ENCODE data around the gene EPHB2. TPM values are rescaled to one million over a fixed set of nuclear protein-coding genes. Genes with fewer than 3 reads are reported as not detected.

The EPHB2 gene
- total and polyA plus RNA-seq, 9 donors, result 10.7 to 31.7 (median 20.4) TPM

GRCh38 chr1:22733643-22734042 lies 23.0 kb downstream of the EPHB2 start:
- no peak overlapping the region for H3K4me3 ChIP-seq (ENCODE audit: low read length)
- no peaks in the 10 kb centered on the region for H3K27me3 ChIP-seq (ENCODE audit: control insufficient read depth, insufficient read depth, low read length)
- H3K27ac ChIP-seq (ENCODE audit: low read length), result no peak overlapping the region
- H3K36me3 ChIP-seq (ENCODE audit: control insufficient read depth, insufficient read depth, low read length), result no peaks in the 10 kb centered on the region
- peaks cover 39% of the 10 kb centered on the region for H3K4me1 ChIP-seq (ENCODE audit: control insufficient read depth, insufficient read depth, low read length)
- H3K9me3 ChIP-seq (replicated peaks; ENCODE audit: control insufficient read depth, low read depth, low read length), result no peaks in the 10 kb centered on the region
- WGBS (ENCODE audit: insufficient coverage), result 97% methylated on average over 7 of the region's 8 CpGs
- no peak for DNase-seq

GRCh38 chr1:22736501-22737080 lies 26.0 kb downstream of the EPHB2 start:
- H3K4me1 ChIP-seq (ENCODE audit: control insufficient read depth, insufficient read depth, low read length), result peaks cover 28% of the 10 kb centered on the region
- WGBS (ENCODE audit: insufficient coverage), result 40% methylated on average over 19 of the region's 23 CpGs
- no peak overlapping the region for H3K27ac ChIP-seq (ENCODE audit: low read length)
- H3K36me3 ChIP-seq (ENCODE audit: control insufficient read depth, insufficient read depth, low read length), result no peaks in the 10 kb centered on the region
- H3K9me3 ChIP-seq (replicated peaks; ENCODE audit: control insufficient read depth, low read depth, low read length), result no peaks in the 10 kb centered on the region
- H3K4me3 ChIP-seq (ENCODE audit: low read length), result no peak overlapping the region
- no peak for DNase-seq
- no peaks in the 10 kb centered on the region for H3K27me3 ChIP-seq (ENCODE audit: control insufficient read depth, insufficient read depth, low read length)

- H3K36me3 ChIP-seq (ENCODE audit: control insufficient read depth, insufficient read depth, low read length), result no peaks in the 10 kb centered on the region
Measured at GRCh38 chr1:22737374-22738068, 26.9 kb downstream of the EPHB2 start.

GRCh38 chr1:22738069-22738435 lies 27.4 kb downstream of the EPHB2 start:
- WGBS (ENCODE audit: insufficient coverage), result no CpG with 5 or more reads among the region's 1 CpG
- Histone ChIP-seq H3K27me3 (ENCODE audit: control insufficient read depth, insufficient read depth, low read length) (no peaks in the 10 kb centered on the region), H3K4me3 (ENCODE audit: low read length) (no peak overlapping the region), H3K9me3 (replicated peaks; ENCODE audit: control insufficient read depth, low read depth, low read length) (no peaks in the 10 kb centered on the region), H3K36me3 (ENCODE audit: control insufficient read depth, insufficient read depth, low read length) (no peaks in the 10 kb centered on the region), H3K4me1 (ENCODE audit: control insufficient read depth, insufficient read depth, low read length) (peaks cover 17% of the 10 kb centered on the region), H3K27ac (ENCODE audit: low read length) (no peak overlapping the region)
- DNase-seq, result no peak

More at GRCh38 chr1:22737374-22738068, 26.9 kb downstream of the EPHB2 start:
- H3K27me3 ChIP-seq (ENCODE audit: control insufficient read depth, insufficient read depth, low read length), result no peaks in the 10 kb centered on the region
- H3K9me3 ChIP-seq (replicated peaks; ENCODE audit: control insufficient read depth, low read depth, low read length), result no peaks in the 10 kb centered on the region
- H3K4me3 ChIP-seq (ENCODE audit: low read length), result no peak overlapping the region
- no CpG with 5 or more reads among the region's 2 CpGs for WGBS (ENCODE audit: insufficient coverage)
- DNase-seq, result no peak
- H3K27ac ChIP-seq (ENCODE audit: low read length), result no peak overlapping the region
- H3K4me1 ChIP-seq (ENCODE audit: control insufficient read depth, insufficient read depth, low read length), result peaks cover 19% of the 10 kb centered on the region

GRCh38 chr1:22738522-22738921 lies 27.9 kb downstream of the EPHB2 start:
- no peaks in the 10 kb centered on the region for H3K27me3 ChIP-seq (ENCODE audit: control insufficient read depth, insufficient read depth, low read length)
- no peak for DNase-seq
- no peak overlapping the region for H3K4me3 ChIP-seq (ENCODE audit: low read length)
- H3K36me3 ChIP-seq (ENCODE audit: control insufficient read depth, insufficient read depth, low read length), result no peaks in the 10 kb centered on the region
- H3K9me3 ChIP-seq (replicated peaks; ENCODE audit: control insufficient read depth, low read depth, low read length), result no peaks in the 10 kb centered on the region
- 87% methylated on average over 3 of the region's 4 CpGs for WGBS (ENCODE audit: insufficient coverage)
- no peak overlapping the region for H3K27ac ChIP-seq (ENCODE audit: low read length)
- H3K4me1 ChIP-seq (ENCODE audit: control insufficient read depth, insufficient read depth, low read length), result peaks cover 17% of the 10 kb centered on the region

- Histone ChIP-seq H3K27ac (ENCODE audit: low read length) (no peak overlapping the region), H3K4me1 (ENCODE audit: control insufficient read depth, insufficient read depth, low read length) (peaks cover 17% of the 10 kb centered on the region), H3K36me3 (ENCODE audit: control insufficient read depth, insufficient read depth, low read length) (no peaks in the 10 kb centered on the region), H3K27me3 (ENCODE audit: control insufficient read depth, insufficient read depth, low read length) (no peaks in the 10 kb centered on the region), H3K9me3 (replicated peaks; ENCODE audit: control insufficient read depth, low read depth, low read length) (no peaks in the 10 kb centered on the region), H3K4me3 (ENCODE audit: low read length) (no peak overlapping the region)
- DNase-seq, result peak; percentile 63
- WGBS (ENCODE audit: insufficient coverage), result 47% methylated on average over 13 of the region's 18 CpGs
Measured at GRCh38 chr1:22739648-22740385, 29.2 kb downstream of the EPHB2 start.

GRCh38 chr1:22741118-22741517 lies 30.5 kb downstream of the EPHB2 start:
- H3K27me3 ChIP-seq (ENCODE audit: control insufficient read depth, insufficient read depth, low read length), result no peaks in the 10 kb centered on the region
- WGBS (ENCODE audit: insufficient coverage), result 53% methylated on average over 7 of the region's 9 CpGs

GRCh38 chr1:22745669-22746585 lies 35.3 kb downstream of the EPHB2 start:
- Histone ChIP-seq H3K4me3 (ENCODE audit: low read length) (no peak overlapping the region), H3K27me3 (ENCODE audit: control insufficient read depth, insufficient read depth, low read length) (no peaks in the 10 kb centered on the region), H3K27ac (ENCODE audit: low read length) (no peak overlapping the region), H3K36me3 (ENCODE audit: control insufficient read depth, insufficient read depth, low read length) (no peaks in the 10 kb centered on the region), H3K9me3 (replicated peaks; ENCODE audit: control insufficient read depth, low read depth, low read length) (no peaks in the 10 kb centered on the region), H3K4me1 (ENCODE audit: control insufficient read depth, insufficient read depth, low read length) (peaks cover 6% of the 10 kb centered on the region)
- no peak for DNase-seq
- WGBS (ENCODE audit: insufficient coverage), result 74% methylated on average over 11 of the region's 14 CpGs

More at GRCh38 chr1:22741118-22741517, 30.5 kb downstream of the EPHB2 start:
- Histone ChIP-seq H3K4me3 (ENCODE audit: low read length) (no peak overlapping the region), H3K36me3 (ENCODE audit: control insufficient read depth, insufficient read depth, low read length) (no peaks in the 10 kb centered on the region), H3K27ac (ENCODE audit: low read length) (no peak overlapping the region), H3K9me3 (replicated peaks; ENCODE audit: control insufficient read depth, low read depth, low read length) (no peaks in the 10 kb centered on the region), H3K4me1 (ENCODE audit: control insufficient read depth, insufficient read depth, low read length) (peaks cover 10% of the 10 kb centered on the region)
- no peak for DNase-seq

- H3K27ac ChIP-seq (ENCODE audit: low read length), result no peak overlapping the region
- H3K27me3 ChIP-seq (ENCODE audit: control insufficient read depth, insufficient read depth, low read length), result no peaks in the 10 kb centered on the region
- 89% methylated on average over 7 of the region's 12 CpGs for WGBS (ENCODE audit: insufficient coverage)
- H3K9me3 ChIP-seq (replicated peaks; ENCODE audit: control insufficient read depth, low read depth, low read length), result no peaks in the 10 kb centered on the region
- H3K4me1 ChIP-seq (ENCODE audit: control insufficient read depth, insufficient read depth, low read length), result peaks cover 11% of the 10 kb centered on the region
- H3K4me3 ChIP-seq (ENCODE audit: low read length), result no peak overlapping the region
- DNase-seq, result no peak
- H3K36me3 ChIP-seq (ENCODE audit: control insufficient read depth, insufficient read depth, low read length), result no peaks in the 10 kb centered on the region
Measured at GRCh38 chr1:22747021-22747734, 36.5 kb downstream of the EPHB2 start.
